EL (cell line): ENCODE results near the gene ABCC1.
A peak's percentile ranks its signal among the peaks of the same experiment; 100 is the strongest.

ENCODE experiments used
- DNase-seq: peaks from one replicate; pipeline ENCODE4 v3.0.0-alpha.2; 2016

Gene ABCC1

GRCh38 chr16:16116841-16117240, 167.4 kb downstream of the ABCC1 start:
- no peak for DNase-seq

GRCh38 chr16:16118337-16118736, 168.9 kb downstream of the ABCC1 start:
- no peak for DNase-seq

GRCh38 chr16:16120044-16120381, 170.6 kb downstream of the ABCC1 start:
- no peak for DNase-seq

- DNase-seq = no peak
Measured at GRCh38 chr16:16120382-16121184, 171.2 kb downstream of the ABCC1 start.

GRCh38 chr16:16121185-16121727, 171.8 kb downstream of the ABCC1 start:
- DNase-seq = no peak

GRCh38 chr16:16122264-16122663, 172.8 kb downstream of the ABCC1 start:
- DNase-seq = no peak

GRCh38 chr16:16124438-16124837, 175.0 kb downstream of the ABCC1 start:
- DNase-seq = no peak

GRCh38 chr16:16124974-16125373, 175.6 kb downstream of the ABCC1 start:
- DNase-seq = no peak

- DNase-seq = no peak
Measured at GRCh38 chr16:16126896-16127295, 177.5 kb downstream of the ABCC1 start.

- DNase-seq = peak; percentile 73
Measured at GRCh38 chr16:16127469-16128116, 178.2 kb downstream of the ABCC1 start.

GRCh38 chr16:16131204-16131603, 181.8 kb downstream of the ABCC1 start:
- DNase-seq = no peak

- DNase-seq = no peak
Measured at GRCh38 chr16:16131659-16132058, 182.2 kb downstream of the ABCC1 start.

- DNase-seq = no peak
Measured at GRCh38 chr16:16133943-16134604, 184.7 kb downstream of the ABCC1 start.

GRCh38 chr16:16136588-16136987, 187.2 kb downstream of the ABCC1 start:
- no peak for DNase-seq

GRCh38 chr16:16137110-16137509, 187.7 kb downstream of the ABCC1 start:
- DNase-seq = no peak

GRCh38 chr16:16138034-16138635, 188.7 kb downstream of the ABCC1 start:
- DNase-seq = no peak

GRCh38 chr16:16139061-16139460, 189.6 kb downstream of the ABCC1 start:
- DNase-seq = no peak

GRCh38 chr16:16139806-16140205, 190.4 kb downstream of the ABCC1 start:
- no peak for DNase-seq

- no peak for DNase-seq
Measured at GRCh38 chr16:16140537-16140936, 191.1 kb downstream of the ABCC1 start.

- no peak for DNase-seq
Measured at GRCh38 chr16:16141141-16141540, 191.7 kb downstream of the ABCC1 start.

- no peak for DNase-seq
Measured at GRCh38 chr16:16141784-16142396, 192.5 kb downstream of the ABCC1 start.

- DNase-seq = no peak
Measured at GRCh38 chr16:16143038-16143763, 193.8 kb downstream of the ABCC1 start.
